Cardiac fibroblast (primary cell): ENCODE data around the gene CHTF8.
"Not testable (repeated sequence)": the region's sequence is repeated elsewhere in the genome, so short reads cannot be mapped to it uniquely, and the experiment has no call there.

ENCODE experiments used
- DNase-seq, 2 donors: peaks; one replicate each; pipeline versions ENCODE4 v3.0.0 to v3.0.0-alpha.2; 2010; ENCODE audit warnings: low read depth in 2 of 2
- H3K4me3 ChIP-seq, 2 donors: replicated peaks in 1 of 2; 1 replicate in 1 of 2; 2 replicates in 1 of 2; pipeline ENCODE4 v1.5.1; 2011; ENCODE audit warnings: low read depth in 2 of 2, low read length in 2 of 2, mild to moderate bottlenecking in 2 of 2, moderate library complexity in 1 of 2
- CTCF ChIP-seq: IDR thresholded peaks from one replicate; pipeline ENCODE4 v1.5.1; 2011; ENCODE audit warnings: low read depth, mild to moderate bottlenecking, low read length, inconsistent platforms

CHTF8 gene

GRCh38 chr16:69157196-69157595 is 24.8 kb upstream of the CHTF8 start:
- no peak overlapping the region for H3K4me3 ChIP-seq
- no peak for DNase-seq
- TF ChIP-seq CTCF = no peak

DNA sequence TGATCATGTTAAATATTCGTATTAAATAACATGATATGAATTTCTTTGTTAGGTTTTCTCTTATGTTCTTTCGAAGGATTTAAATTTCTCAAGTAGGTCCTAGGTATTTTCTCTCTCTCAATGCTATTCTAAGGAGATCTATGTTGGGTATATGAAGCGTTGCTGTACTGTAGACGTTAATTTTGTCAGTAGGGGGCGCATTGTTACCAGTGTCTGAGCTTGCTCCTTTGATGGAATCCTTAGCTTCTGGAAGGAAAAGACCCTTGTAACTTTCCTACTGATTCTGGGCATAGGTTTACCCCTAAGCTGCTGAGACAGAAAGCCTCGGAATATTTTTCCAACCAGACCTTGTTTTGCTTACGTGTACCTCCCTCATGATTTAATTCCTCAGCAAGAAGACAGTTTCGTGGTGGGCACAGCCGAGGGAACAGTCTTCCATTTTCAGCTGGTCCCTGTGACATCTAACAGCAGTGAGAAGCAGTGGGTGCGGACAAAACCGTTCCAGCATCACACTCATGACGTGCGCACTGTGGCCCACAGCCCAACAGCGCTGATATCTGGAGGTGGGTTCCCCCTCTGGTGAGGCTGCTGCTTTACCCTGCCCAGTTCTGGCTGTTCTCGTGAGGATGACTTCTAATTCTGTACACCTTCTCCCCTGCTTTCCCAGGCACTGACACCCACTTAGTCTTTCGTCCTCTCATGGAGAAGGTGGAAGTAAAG is 17.9 kb upstream of the CHTF8 start:
- peak; percentile 87 to 89 for DNase-seq
- TF ChIP-seq CTCF = peak; percentile 78
- no peak overlapping the region for H3K4me3 ChIP-seq

DNA sequence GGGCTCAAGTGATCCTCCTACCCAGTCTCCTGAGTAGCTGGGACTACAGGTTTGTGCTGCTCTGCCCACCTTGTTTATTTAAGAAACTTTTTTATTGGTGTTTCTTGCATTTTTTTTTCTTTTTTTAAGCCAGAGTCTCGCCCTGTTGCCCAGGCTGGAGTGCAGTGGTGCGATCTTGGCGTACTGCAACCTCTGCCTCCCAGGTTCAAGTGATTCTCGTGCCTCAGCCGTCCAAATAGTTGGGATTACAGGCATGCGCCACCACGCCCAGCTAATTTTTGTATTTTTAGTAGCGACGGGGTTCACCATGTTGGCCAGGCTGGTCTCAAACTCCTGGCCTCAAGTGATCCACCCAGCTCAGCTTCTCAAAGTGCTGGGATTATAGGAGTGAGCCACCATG is 17.2 kb upstream of the CHTF8 start:
- not testable (repeated sequence) for H3K4me3 ChIP-seq, DNase-seq

- DNase-seq = peak; percentile 41 to 60
- TF ChIP-seq CTCF = no peak
- H3K4me3 ChIP-seq = no peak overlapping the region
Measured at GRCh38 chr16:69145658-69146057, 13.3 kb upstream of the CHTF8 start.

GRCh38 chr16:69143116-69143515 is 10.7 kb upstream of the CHTF8 start:
- peak; percentile 11 for TF ChIP-seq CTCF
- H3K4me3 ChIP-seq = no peak overlapping the region
- DNase-seq = peak in 1 of 2 donors; percentile 3

- no peak for TF ChIP-seq CTCF
- H3K4me3 ChIP-seq = no peak overlapping the region
- no peak for DNase-seq
Measured at GRCh38 chr16:69141936-69142335, 9.5 kb upstream of the CHTF8 start.

DNA sequence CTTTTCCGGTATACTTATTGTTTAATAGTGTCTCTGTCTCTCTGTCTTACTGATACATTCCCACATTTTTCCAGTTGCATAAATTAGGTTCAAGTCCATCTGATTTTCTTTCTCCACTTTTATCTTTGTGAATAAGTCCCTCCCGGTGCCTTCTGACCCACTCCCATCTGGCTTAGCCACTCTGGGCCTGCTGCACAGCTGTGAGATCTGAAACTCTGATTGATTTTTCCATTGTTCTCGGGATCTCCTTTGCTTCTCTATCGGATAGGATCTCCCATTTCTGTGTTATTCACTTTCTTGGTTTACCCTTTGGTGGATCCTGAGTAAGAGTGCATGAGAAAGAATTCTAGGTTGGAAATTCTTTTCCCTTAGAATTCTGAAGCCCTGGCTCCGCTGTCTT is 8.6 kb upstream of the CHTF8 start:
- no peak overlapping the region for H3K4me3 ChIP-seq
- TF ChIP-seq CTCF = no peak
- no peak for DNase-seq

DNA sequence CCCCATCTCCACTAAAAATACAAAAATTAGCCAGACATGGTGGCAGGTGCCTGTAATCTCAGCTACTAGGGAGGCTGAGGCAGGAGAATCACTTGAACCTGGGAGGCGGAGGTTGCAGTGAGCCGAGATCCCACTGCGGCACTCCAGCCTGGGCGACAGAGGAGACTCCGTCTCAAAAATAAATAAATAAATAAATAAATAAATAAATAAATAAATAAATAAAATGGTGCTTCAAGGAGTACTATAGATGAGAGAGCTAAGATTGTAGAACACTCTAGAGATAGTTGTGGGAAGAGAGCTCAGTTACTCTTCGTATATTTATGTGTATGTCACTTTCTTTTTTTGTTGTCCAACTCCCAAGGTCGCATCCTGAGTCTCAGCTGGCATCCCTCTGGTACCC is 7.1 kb upstream of the CHTF8 start:
- DNase-seq, H3K4me3 ChIP-seq: not testable (repeated sequence)
